GM18502 (cell line): Measurements from ENCODE around the gene KRT27.
"Not testable (repeated sequence)": the region's sequence is repeated elsewhere in the genome, so short reads cannot be mapped to it uniquely, and the experiment has no call there.

Experiments used
- ATAC-seq: cut with Tn5 transposase; IDR thresholded peaks from one replicate; pipeline ENCODE4 v1.9.1; 2021; ENCODE audit warnings: mild to moderate bottlenecking; ENCODE audit not compliant: unreplicated experiment, poor library complexity

KRT27 gene

GRCh38 chr17:40782450-40782849 is at the start of gene KRT27:
Gene KRT27 (minus strand): TSS chr17:40782550. CDS start chr17:40782493, 57 bp downstream.
- ATAC-seq, result no peak

GRCh38 chr17:40830085-40830776 is 47.9 kb upstream of the KRT27 start:
- ATAC-seq, result no peak

- ATAC-seq, result no peak
Measured at GRCh38 chr17:40828454-40829044, 46.2 kb upstream of the KRT27 start.

GRCh38 chr17:40827746-40828453 is 45.5 kb upstream of the KRT27 start:
- ATAC-seq, result no peak

GRCh38 chr17:40825599-40825998 is 43.2 kb upstream of the KRT27 start:
- ATAC-seq, result no peak

GRCh38 chr17:40824015-40824832 is 41.9 kb upstream of the KRT27 start:
- ATAC-seq, result no peak

GRCh38 chr17:40822132-40822812 is 39.9 kb upstream of the KRT27 start, which contains the start of gene KRT10:
Gene KRT10 (minus strand): TSS chr17:40822614. CDS start chr17:40822585, 29 bp downstream.
- ATAC-seq, result no peak

- no peak for ATAC-seq
Measured at GRCh38 chr17:40821536-40821935, 39.2 kb upstream of the KRT27 start.

GRCh38 chr17:40820228-40820838 is 38.0 kb upstream of the KRT27 start:
- ATAC-seq, result no peak

- no peak for ATAC-seq
Measured at GRCh38 chr17:40819528-40820125, 37.3 kb upstream of the KRT27 start.

- peak; percentile 76 for ATAC-seq
Measured at GRCh38 chr17:40818733-40819527, 36.6 kb upstream of the KRT27 start.

GRCh38 chr17:40818343-40818732 is 36.0 kb upstream of the KRT27 start:
- no peak for ATAC-seq

- ATAC-seq, result no peak
Measured at GRCh38 chr17:40817103-40817682, 34.8 kb upstream of the KRT27 start.

- ATAC-seq, result no peak
Measured at GRCh38 chr17:40816569-40816968, 34.2 kb upstream of the KRT27 start.

GRCh38 chr17:40815381-40815780 is 33.0 kb upstream of the KRT27 start:
- ATAC-seq, result no peak

GRCh38 chr17:40814657-40815056 is 32.3 kb upstream of the KRT27 start:
- ATAC-seq, result not testable (repeated sequence)

GRCh38 chr17:40813804-40814203 is 31.5 kb upstream of the KRT27 start:
- ATAC-seq, result no peak

- ATAC-seq, result no peak
Measured at GRCh38 chr17:40812639-40813038, 30.3 kb upstream of the KRT27 start.
